IPS DF 19.7 (cell line): ENCODE measurements around the gene SLC43A1.

Experiments used
- DNase-seq: peaks from one replicate; pipeline ENCODE4 v3.0.0-alpha.2; 2013; ENCODE audit warnings: low read depth, low spot score

The SLC43A1 gene

GRCh38 chr11:57479021-57479663, 36.4 kb downstream of the SLC43A1 start:
- DNase-seq: no peak

- no peak for DNase-seq
Observed at GRCh38 chr11:57477507-57478189, 37.9 kb downstream of the SLC43A1 start.

GRCh38 chr11:57476757-57477506, 38.6 kb downstream of the SLC43A1 start:
- no peak for DNase-seq

- no peak for DNase-seq
Observed at GRCh38 chr11:57476047-57476756, 39.3 kb downstream of the SLC43A1 start.

- no peak for DNase-seq
Observed at GRCh38 chr11:57475671-57476046, 39.8 kb downstream of the SLC43A1 start.

GRCh38 chr11:57475191-57475590, 40.3 kb downstream of the SLC43A1 start:
- no peak for DNase-seq

GRCh38 chr11:57474803-57475115, 40.7 kb downstream of the SLC43A1 start:
- DNase-seq: no peak

- DNase-seq: no peak
Observed at GRCh38 chr11:57474017-57474802, 41.3 kb downstream of the SLC43A1 start.

GRCh38 chr11:57473285-57473841, 42.1 kb downstream of the SLC43A1 start:
- no peak for DNase-seq

GRCh38 chr11:57471496-57471895, 44.0 kb downstream of the SLC43A1 start:
- no peak for DNase-seq

GRCh38 chr11:57469268-57469667, 46.2 kb downstream of the SLC43A1 start:
- DNase-seq: no peak

GRCh38 chr11:57468276-57468675, 47.2 kb downstream of the SLC43A1 start:
- DNase-seq: no peak

- no peak for DNase-seq
Observed at GRCh38 chr11:57467508-57468157, 47.9 kb downstream of the SLC43A1 start.

GRCh38 chr11:57466680-57467079, 48.8 kb downstream of the SLC43A1 start:
- DNase-seq: no peak

- no peak for DNase-seq
Observed at GRCh38 chr11:57464539-57465181, 50.8 kb downstream of the SLC43A1 start.

- no peak for DNase-seq
Observed at GRCh38 chr11:57463671-57464538, 51.6 kb downstream of the SLC43A1 start.

GRCh38 chr11:57462597-57462996, 52.9 kb downstream of the SLC43A1 start:
- DNase-seq: no peak

GRCh38 chr11:57461841-57462489, 53.5 kb downstream of the SLC43A1 start:
- DNase-seq: no peak
